C1 segment of cervical spinal cord (tissue), 14 donors: ENCODE results near the gene HTR2A.
"Not testable (repeated sequence)": the region's sequence is repeated elsewhere in the genome, so short reads cannot be mapped to it uniquely, and the experiment has no call there.

ENCODE experiments used
- DNase-seq, 14 donors: peaks; one replicate each; lab custom pipeline; 2025; lab: John Stamatoyannopoulos, UW

HTR2A gene

DNA sequence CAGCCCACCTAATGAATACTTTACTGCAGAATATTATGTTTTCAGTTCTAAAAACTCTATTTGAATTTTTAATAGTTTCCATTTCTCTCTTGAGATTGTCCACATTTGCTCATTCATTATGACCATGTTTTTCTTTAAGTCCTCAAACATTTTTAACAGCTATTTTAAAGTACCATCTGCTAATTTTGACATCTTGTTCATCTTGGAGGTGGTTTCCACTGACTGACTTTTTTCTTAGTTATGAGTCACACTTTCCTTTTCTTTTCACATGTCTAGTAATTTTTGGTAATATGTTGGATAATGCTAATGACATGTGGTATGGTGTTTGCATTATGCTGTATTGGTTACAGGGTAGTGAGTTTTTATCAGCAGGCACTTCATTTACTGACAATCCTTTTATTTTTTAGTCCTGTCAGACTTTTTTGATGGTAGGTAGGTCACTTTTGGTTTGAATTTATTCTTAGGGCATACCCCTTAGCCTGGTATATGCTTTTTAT, 84.5 kb downstream of the HTR2A start:
- no peak for DNase-seq

DNA sequence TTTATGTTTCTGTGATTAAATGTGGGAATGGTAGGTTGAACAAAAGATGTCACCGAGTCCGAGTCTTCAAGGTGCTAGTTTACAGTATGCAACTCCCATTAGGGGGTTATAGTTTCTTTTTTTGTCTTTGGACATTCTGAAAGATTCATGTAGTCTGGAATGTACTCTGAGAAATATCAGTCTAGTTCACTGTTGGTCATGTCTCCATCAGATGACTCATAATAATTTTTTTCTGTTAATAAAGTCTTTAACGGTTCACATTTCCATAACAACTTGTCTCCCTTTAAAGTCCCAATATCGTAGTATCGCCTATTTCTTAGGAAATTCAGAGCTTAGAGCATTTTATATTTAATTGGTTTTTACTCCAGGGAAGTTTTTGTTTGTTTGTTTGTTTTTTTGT, 86.4 kb downstream of the HTR2A start:
- no peak for DNase-seq

GRCh38 chr13:46804921-46805320, 91.9 kb downstream of the HTR2A start:
- DNase-seq: not testable (repeated sequence)

- DNase-seq: no peak
These were observed 92.5 kb downstream of the HTR2A start for GRCh38 chr13:46804391-46804815.

DNA sequence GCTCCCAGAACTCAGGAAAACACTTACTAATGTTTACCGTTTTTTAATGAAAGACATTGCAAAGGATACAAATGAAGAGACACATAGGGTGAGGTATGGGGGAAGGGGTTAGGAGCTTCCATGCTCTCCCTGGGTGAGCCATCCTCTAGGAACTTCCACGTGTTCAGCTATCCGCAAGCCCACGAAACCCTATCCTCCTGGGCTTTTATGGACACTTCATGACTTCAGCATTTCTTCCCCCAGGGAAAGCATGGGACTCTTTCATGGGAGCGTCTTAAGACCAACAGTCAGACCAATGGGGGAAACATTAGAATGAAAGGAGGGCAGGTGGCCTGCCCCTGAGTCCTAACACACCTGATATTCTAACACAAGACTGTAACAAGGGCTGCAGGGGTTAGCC, 93.3 kb downstream of the HTR2A start:
- DNase-seq: no peak

- no peak for DNase-seq
These were observed 95.0 kb downstream of the HTR2A start for GRCh38 chr13:46801858-46802257.

GRCh38 chr13:46799139-46799538, 97.7 kb downstream of the HTR2A start:
- no peak for DNase-seq

DNA sequence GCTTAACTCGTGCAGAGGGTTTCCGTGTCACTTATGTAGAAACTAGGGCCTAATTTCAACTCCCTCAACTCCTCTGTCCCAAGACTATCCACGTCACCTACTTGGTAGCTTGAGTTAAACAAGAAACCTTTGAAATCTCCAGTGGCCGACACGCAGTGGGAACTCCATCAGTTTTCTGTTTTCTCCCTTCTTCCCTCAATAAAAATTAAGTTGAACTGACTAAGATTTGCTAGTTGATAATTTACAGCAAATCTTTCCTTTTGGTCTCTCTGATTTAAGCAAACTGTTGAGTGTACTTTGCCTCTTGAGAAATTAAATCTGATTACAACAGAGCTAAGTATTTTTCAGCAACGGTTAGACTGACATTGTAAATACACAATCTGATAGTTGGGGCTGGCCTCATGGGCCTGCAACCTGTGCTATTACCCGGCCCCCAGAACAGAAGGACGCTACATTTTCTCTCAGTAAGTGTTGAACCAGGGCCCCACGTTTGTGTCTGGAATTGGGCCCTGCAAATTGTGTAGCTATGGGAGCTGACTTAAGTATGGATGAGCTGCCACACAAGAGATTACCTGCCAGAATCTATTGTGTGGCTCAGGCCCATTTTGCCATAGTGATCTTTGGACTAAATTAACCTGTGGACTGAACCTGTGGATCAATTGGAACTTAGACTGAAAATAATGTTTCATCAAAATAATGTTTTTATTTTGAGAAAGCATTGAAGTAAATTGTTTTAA, 99.2 kb downstream of the HTR2A start:
- DNase-seq: peak in 1 of 14 donors; percentile 10

DNA sequence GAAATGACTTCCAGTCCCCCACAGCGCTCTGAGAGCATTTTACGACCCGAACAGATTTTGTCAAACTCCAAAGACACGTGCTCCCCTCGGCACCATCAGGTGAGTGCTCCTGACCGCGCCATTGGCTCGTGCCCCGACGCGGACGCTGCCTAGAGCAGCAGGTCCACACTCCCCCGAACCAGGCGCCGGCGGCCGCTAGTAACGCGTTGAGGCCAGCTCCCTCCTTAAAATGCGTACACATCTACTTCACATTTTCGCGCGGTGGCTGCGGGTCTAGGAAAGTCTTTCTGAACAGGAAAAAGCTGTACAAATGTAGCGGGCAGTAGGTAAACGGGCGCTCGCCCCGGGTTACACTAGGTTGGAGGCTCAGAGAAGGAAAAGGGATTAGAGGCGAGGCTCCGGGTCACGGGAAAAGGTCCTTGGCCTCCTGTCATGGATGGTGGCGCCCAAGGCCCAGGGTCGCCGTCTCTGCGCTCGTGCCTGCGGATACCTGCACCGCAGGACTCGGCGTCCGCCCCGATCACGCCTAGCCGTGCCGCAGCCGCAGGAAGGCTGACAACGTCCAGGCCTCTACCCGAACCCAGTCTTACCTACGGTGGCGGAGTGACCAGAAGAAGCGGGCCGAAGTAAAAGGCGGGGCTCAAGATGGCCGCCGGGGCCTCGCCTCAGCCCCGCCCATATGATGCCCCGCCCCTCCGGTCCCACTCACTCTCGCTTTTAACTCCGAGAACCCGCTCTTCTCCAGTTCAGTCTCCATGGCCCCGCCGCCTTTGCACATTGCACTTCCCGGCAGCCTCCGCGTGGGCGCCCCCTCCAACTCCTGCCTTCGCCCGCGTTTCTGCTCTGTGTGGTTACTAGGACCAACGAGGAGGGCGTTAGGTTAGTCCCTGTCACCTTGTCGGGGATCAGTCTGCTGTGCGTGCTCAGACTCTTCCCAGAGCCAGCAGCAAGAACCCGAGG, 100.1 kb downstream of the HTR2A start, which contains the start of gene ESD:
TSS of gene ESD (minus strand) at position 647 of the 960 bp plus-strand sequence. CDS start 5,748 bp downstream, outside the sequence.
- DNase-seq: peak; percentile 45 to 92 (median 82)

- no peak for DNase-seq
These were observed 100.7 kb downstream of the HTR2A start for GRCh38 chr13:46796129-46796514.

GRCh38 chr13:46795321-46795720, 101.5 kb downstream of the HTR2A start:
- DNase-seq: no peak

DNA sequence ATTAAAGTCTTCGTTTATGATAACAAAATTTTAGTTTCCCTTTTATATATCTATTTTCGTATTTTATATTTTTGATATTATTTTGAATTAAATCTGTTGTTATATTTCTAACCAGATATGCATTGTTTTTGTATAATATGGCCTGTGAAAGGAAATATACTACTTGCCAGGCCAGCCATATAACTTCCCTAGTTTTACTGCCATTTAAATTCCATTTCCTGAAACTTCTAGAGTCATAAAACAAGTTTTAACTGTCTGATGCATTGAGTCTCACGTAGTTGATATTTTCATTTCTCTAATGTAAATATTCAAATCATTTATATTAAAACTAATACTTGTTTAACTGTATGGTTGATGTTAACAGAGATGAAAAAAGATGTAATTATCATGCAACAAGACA, 113.3 kb downstream of the HTR2A start:
- no peak for DNase-seq

DNA sequence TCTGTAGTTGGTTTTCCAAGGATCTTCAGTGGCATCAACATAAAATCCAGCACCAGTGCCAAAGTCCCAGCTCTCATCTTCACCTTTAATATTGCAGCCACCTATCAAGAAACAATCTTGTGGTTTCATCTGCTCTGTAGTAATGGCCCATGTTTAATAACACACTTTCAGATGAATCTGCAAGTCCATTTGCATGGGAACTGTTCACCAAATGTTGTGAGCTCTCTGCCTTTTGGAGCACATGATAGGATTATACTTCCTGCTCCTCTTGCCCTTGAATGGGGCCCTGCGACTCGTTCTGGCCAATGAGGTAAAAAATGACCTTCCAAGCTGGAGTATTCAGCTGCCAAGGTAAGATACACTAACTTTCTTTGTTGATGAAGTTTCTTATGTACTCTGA, 114.2 kb downstream of the HTR2A start:
- DNase-seq: no peak

DNA sequence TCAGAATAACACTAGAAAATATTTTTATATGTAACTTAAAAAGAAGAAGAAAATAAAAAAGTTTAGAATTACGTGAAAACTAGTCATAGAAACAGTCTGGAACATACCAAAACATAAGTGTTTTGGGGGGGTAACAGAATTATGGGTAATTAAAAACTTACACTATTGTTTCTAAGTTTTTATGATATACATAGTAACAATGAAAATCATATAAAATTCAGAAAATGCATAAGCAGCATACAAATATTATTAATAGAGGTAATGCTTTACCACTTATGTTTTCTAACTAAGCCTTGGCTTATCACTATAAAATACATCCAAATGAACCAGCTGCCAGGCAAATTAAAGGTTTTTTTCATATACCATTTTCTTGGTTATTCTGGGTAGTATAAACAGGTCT, 114.8 kb downstream of the HTR2A start:
- no peak for DNase-seq
